HG03575 (cell line): ENCODE measurements around the gene S100PBP.
"Not testable (repeated sequence)": the region's sequence is repeated elsewhere in the genome, so short reads cannot be mapped to it uniquely, and the experiment has no call there.

Experiments
- ATAC-seq: cut with Tn5 transposase; IDR thresholded peaks from one replicate; pipeline ENCODE4 v1.9.1; 2021; ENCODE audit not compliant: unreplicated experiment, insufficient number of reproducible peaks, low FRiP score; ENCODE audit errors: extremely low read depth

The S100PBP gene

GRCh38 chr1:32905588-32905987 is 88.1 kb downstream of the S100PBP start:
- not testable (repeated sequence) for ATAC-seq

DNA sequence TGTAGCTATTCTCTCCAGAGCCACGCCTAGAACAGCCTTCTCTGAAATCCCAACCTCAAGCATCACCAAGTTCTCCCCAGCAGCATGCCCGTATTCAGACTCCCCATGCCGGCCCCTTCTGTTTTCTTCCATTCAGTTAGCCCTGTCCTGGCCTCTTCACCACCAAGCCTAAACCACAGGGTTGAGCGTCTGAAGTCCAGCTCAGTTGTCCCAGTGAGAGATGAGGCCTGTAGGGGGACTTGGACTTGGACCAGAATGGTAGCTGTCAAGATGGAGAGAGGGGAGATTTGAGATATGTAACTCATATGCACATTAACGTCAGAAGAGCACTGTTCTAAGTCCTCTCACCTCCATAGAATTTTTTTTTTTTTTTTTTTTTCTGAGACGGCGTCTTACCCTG is 89.2 kb downstream of the S100PBP start:
- no peak for ATAC-seq

DNA sequence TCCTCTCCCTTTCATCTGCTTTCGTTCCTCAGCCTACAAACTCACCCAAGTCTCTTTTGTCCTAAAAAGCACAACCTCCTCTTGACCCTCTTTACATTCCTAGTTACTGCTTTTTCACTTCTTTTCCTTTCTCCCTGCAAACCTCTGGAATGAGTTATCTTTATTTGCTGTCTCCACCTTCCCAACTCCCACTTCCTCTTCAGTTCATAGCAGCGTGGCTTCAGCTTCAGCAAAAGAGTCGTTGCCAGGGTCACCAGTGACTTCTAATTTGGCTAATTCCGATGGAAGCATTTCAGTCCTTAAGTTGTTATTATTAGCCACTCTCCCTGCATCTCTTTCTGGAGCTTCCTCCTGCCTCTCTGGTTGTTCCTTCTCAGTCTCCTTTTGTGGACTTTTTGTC is 90.0 kb downstream of the S100PBP start:
- ATAC-seq: no peak
